ENCODE data around the gene SMIM33.

DNA sequence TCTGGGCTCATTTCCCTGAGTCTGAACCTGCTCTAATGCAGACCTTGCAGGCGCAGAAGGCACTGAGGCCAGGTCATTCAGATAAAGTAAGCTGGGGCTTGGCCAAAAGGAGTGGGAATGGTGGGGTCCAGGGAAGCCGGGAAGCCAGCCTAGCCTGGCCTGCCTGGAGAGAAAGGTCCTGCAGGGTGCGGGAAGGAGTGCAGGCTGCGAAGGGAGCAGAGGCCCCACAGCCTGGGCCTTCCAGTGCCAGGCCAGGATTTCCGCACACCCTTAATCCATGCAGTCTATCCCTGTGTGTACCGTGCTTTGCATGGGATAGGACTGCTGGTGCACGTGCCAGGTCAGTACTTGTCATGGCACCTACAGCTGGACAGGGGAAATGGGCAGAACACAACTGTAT lies 15.4 kb downstream of the SMIM33 start:
- TF ChIP-seq, protein P1, sequence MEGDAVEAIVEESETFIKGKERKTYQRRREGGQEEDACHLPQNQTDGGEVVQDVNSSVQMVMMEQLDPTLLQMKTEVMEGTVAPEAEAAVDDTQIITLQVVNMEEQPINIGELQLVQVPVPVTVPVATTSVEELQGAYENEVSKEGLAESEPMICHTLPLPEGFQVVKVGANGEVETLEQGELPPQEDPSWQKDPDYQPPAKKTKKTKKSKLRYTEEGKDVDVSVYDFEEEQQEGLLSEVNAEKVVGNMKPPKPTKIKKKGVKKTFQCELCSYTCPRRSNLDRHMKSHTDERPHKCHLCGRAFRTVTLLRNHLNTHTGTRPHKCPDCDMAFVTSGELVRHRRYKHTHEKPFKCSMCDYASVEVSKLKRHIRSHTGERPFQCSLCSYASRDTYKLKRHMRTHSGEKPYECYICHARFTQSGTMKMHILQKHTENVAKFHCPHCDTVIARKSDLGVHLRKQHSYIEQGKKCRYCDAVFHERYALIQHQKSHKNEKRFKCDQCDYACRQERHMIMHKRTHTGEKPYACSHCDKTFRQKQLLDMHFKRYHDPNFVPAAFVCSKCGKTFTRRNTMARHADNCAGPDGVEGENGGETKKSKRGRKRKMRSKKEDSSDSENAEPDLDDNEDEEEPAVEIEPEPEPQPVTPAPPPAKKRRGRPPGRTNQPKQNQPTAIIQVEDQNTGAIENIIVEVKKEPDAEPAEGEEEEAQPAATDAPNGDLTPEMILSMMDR (conservative IDR thresholded peaks at IDR 0.05; ENCODE audit: low read length), result no peak
- no peak for TF ChIP-seq EZH2phosphoT487 (IDR thresholded peaks at IDR 0.05; ENCODE audit: borderline replicate concordance)

All from Loucy (cell line).